GM10266 (cell line): ENCODE results near the gene RTTN.

Experiments
- DNase-seq: peaks from one replicate; pipeline ENCODE4 v3.0.0; 2012; ENCODE audit errors: extremely low spot score
- TF ChIP-seq, protein P1 (sequence below): IDR thresholded peaks from 2 replicates; pipeline ENCODE4 v1.5.1; 2012; ENCODE audit warnings: mild to moderate bottlenecking, low read depth; ENCODE audit not compliant: control insufficient read depth, insufficient read depth; ENCODE audit errors: missing control alignments

Gene RTTN

GRCh38 chr18:69974365-69974764 is 231.1 kb downstream of the RTTN start:
- TF ChIP-seq, protein P1, sequence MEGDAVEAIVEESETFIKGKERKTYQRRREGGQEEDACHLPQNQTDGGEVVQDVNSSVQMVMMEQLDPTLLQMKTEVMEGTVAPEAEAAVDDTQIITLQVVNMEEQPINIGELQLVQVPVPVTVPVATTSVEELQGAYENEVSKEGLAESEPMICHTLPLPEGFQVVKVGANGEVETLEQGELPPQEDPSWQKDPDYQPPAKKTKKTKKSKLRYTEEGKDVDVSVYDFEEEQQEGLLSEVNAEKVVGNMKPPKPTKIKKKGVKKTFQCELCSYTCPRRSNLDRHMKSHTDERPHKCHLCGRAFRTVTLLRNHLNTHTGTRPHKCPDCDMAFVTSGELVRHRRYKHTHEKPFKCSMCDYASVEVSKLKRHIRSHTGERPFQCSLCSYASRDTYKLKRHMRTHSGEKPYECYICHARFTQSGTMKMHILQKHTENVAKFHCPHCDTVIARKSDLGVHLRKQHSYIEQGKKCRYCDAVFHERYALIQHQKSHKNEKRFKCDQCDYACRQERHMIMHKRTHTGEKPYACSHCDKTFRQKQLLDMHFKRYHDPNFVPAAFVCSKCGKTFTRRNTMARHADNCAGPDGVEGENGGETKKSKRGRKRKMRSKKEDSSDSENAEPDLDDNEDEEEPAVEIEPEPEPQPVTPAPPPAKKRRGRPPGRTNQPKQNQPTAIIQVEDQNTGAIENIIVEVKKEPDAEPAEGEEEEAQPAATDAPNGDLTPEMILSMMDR = no peak
- no peak for DNase-seq

DNA sequence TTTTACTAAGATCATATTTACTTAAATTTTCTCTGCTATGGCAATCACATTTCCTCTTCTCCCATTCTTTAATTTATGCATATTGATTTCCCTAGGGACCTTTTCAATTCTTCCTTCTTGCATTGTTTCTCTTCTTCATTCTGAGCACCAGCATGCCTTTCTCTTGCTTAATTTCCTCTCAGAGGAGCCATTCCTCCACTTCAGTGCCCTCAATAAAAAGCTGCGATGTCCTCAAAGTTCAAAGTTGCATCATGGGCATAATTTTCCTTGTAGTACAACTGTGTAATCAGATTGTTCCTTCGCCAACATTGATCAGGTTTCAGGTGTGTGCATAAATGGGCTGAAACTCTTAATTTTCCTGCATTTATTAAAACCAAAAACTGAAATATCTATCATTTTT is 236.0 kb downstream of the RTTN start:
- DNase-seq = no peak
- TF ChIP-seq, protein P1 = no peak

DNA sequence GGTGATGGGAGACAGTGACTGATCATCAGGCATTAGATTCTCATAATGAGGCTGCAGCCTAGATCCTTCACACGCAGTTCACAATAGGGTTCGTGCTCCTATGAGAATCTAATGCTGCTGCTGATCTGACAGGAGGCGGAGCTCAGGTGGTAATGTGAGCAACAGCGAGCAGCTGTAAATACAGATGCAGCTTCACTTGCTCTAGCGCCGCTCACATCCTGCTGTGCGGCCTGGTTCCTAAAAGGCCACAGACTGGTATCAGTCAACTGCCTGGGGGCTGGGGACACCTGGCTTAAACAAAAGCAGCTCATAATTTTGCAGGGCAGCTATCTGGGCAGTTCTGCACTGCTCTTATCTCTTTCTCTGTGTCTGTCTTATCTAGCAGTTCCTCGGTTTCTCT is 237.4 kb downstream of the RTTN start:
- TF ChIP-seq, protein P1 = no peak
- no peak for DNase-seq

DNA sequence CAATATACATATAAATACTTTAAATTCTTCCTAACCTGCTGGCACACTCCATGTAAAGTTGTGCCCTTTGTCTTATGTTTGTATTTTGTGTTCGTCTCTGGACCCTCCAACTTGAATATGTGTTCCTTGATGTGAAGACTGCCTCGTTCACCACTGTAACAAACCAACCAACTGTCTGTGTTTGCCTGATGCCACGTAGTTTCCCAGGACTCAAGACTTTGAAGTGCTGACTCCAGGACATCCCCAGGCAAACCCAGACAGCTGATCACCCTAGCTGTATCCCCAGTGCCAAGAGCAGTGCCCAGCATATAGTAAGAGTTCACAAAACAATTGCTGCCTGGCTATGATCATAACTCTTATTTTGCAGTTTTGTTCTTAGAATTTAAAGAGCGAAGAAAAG is 242.3 kb downstream of the RTTN start:
- TF ChIP-seq, protein P1 = no peak
- no peak for DNase-seq

DNA sequence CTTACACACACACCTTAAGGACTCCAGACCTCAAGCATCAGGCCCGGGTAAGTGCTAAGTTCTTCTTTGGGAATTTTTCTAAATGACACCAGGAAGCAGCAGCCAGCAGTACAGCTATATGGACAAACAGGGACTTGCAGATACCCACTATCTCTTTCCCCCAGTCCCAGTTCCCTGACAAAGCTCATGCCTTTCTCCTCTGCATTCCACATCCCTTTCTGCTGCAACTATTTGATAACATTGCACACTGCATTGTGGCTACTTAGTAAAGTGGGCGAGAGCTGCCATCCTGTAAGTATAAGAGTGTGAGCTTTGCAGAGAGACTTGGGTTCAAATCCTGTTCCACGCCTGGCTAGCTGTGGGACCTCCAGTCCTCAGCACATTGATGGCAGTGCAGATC is 243.8 kb downstream of the RTTN start:
- TF ChIP-seq, protein P1 = no peak
- no peak for DNase-seq

- DNase-seq = peak; percentile 29
- TF ChIP-seq, protein P1 = no peak
Measured at GRCh38 chr18:69958422-69958821, 247.1 kb downstream of the RTTN start.

DNA sequence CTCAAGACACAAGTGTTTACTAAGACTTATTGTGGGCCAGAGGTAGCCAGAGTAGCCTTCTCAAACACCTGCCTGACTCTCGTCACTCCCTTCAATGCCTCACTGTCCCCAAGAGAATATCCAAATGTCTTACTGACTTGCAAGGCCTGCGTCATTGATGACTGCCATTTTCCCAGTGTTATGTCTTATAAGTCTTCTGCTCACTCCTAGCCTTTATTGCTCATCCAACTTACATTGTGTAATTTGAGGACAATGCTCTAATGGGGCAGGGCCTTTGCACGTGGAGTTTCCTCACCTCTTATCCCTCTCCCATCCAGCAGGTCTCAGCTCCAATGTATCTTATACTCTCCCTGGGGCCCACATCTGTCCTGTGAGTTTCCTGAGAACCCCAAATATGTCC is 247.7 kb downstream of the RTTN start:
- TF ChIP-seq, protein P1 = no peak
- no peak for DNase-seq
